ENCODE results near the gene TSEN2. TPM values are rescaled to one million over a fixed set of nuclear protein-coding genes. Genes with fewer than 3 reads are reported as not detected.

TSEN2 gene
- total RNA-seq, 1 experiment from 2014 or later: 22.0 TPM

DNA sequence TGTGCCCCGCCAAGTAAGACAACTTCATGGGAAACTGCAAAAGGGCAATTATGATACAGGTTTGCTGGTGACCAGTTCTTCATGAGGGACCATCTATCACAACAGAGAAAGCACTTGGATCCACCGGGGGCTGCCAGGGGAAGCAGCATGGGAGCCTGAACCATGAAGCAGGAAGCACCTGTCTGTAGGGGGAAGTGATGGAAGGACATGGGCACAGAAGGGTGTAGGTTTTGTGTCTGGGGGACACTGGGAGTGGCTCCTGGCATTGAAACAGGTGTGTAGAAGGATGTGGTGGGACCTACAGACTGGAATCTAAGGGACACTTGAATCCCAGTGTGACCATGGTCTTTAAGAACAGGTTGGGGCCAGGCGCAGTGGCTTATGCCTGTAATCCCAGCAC is 95.2 kb downstream of the TSEN2 start:
- in situ Hi-C loops (cut with HindIII; ENCODE audit: low pct_unique_long_range_greater_than_20kb, low sequenced_read_pairs) (no loop called here), intact Hi-C loops (cut with micrococcal nuclease; ENCODE audit: unreplicated experiment) (no loop called here)
- DNase-seq (ENCODE audit: low read depth, low spot score) (no peak), ATAC-seq (no peak)
- Histone ChIP-seq H3K36me3 (ENCODE audit: control insufficient read depth, insufficient read depth, low read length) (peaks cover 5% of the 10 kb centered on the region), H3K4me1 (ENCODE audit: control insufficient read depth, insufficient read depth, low read length) (no peaks in the 10 kb centered on the region), H3K4me3 (ENCODE audit: low read depth in 2 of 2, low read length in 2 of 2) (no peak overlapping the region), H3K27ac (ENCODE audit: low read length) (no peak overlapping the region), H3K27me3 (ENCODE audit: control insufficient read depth, insufficient read depth, low read length) (no peaks in the 10 kb centered on the region), H3K9me3 (ENCODE audit: control insufficient read depth, insufficient read depth, low read depth, low read length) (no peaks in the 10 kb centered on the region)
- no TSS peak for BruUV-seq (replicated peaks)
- ChIA-PET POLR2A (no interaction called here), CTCF (no interaction called here)
- TF ChIP-seq CTCF (IDR thresholded peaks at IDR 0.05) (no peak), REST (IDR thresholded peaks at IDR 0.05; ENCODE audit: insufficient read depth in 1 of 2, low read depth in 2 of 2, low read length in 1 of 2) (no peak), POLR2AphosphoS5 (IDR thresholded peaks at IDR 0.05; ENCODE audit: low read depth, low read length) (no peak), TCF7L2 (IDR thresholded peaks at IDR 0.05; ENCODE audit: low read depth, low read length) (no peak), SIN3A (IDR thresholded peaks at IDR 0.05; ENCODE audit: borderline replicate concordance, insufficient read depth, low read depth, low read length) (no peak)

- no TSS peak for BruUV-seq (replicated peaks)
- TF ChIP-seq TCF7L2 (IDR thresholded peaks at IDR 0.05; ENCODE audit: low read depth, low read length): no peak
- no peak for TF ChIP-seq REST (IDR thresholded peaks at IDR 0.05; ENCODE audit: insufficient read depth in 1 of 2, low read depth in 2 of 2, low read length in 1 of 2)
- TF ChIP-seq POLR2AphosphoS5 (IDR thresholded peaks at IDR 0.05; ENCODE audit: low read depth, low read length): no peak
- no peak for TF ChIP-seq SIN3A (IDR thresholded peaks at IDR 0.05; ENCODE audit: borderline replicate concordance, insufficient read depth, low read depth, low read length)
- TF ChIP-seq CTCF (IDR thresholded peaks at IDR 0.05): no peak
- no peaks in the 10 kb centered on the region for H3K9me3 ChIP-seq (ENCODE audit: control insufficient read depth, insufficient read depth, low read depth, low read length)
- DNase-seq (ENCODE audit: low read depth, low spot score): no peak
- H3K27ac ChIP-seq (ENCODE audit: low read length): no peak overlapping the region
- intact Hi-C loops (cut with micrococcal nuclease; ENCODE audit: unreplicated experiment): no loop called here
- ATAC-seq: no peak
- H3K4me1 ChIP-seq (ENCODE audit: control insufficient read depth, insufficient read depth, low read length): no peaks in the 10 kb centered on the region
- no peak overlapping the region for H3K4me3 ChIP-seq (ENCODE audit: low read depth in 2 of 2, low read length in 2 of 2)
- ChIA-PET CTCF (no interaction called here), POLR2A (no interaction called here)
- H3K27me3 ChIP-seq (ENCODE audit: control insufficient read depth, insufficient read depth, low read length): no peaks in the 10 kb centered on the region
- in situ Hi-C loops (cut with HindIII; ENCODE audit: low pct_unique_long_range_greater_than_20kb, low sequenced_read_pairs): no loop called here
- peaks cover 5% of the 10 kb centered on the region for H3K36me3 ChIP-seq (ENCODE audit: control insufficient read depth, insufficient read depth, low read length)
Measured at GRCh38 chr3:12579905-12580304, 95.6 kb downstream of the TSEN2 start.
